HUES64 (cell line): Measurements from ENCODE around the gene SYTL1.

ENCODE experiments used
- H3K27ac ChIP-seq: 2 replicates; pipeline ENCODE4 v1.7.0; 2013; ENCODE audit warnings: low read depth, low read length, inconsistent platforms
- H3K27me3 ChIP-seq: 2 replicates; pipeline ENCODE4 v1.6.1; 2013; ENCODE audit warnings: mild to moderate bottlenecking, low read length; ENCODE audit not compliant: insufficient read depth
- H3K36me3 ChIP-seq: 2 replicates; pipeline ENCODE4 v1.6.1; 2013; ENCODE audit warnings: mild to moderate bottlenecking, low read length; ENCODE audit not compliant: insufficient read depth
- H3K4me1 ChIP-seq: 2 replicates; pipeline ENCODE4 v1.6.1; 2013; ENCODE audit warnings: mild to moderate bottlenecking, low read length, moderate library complexity; ENCODE audit not compliant: insufficient read depth
- H3K4me3 ChIP-seq: 2 replicates; pipeline ENCODE4 v1.5.1; 2013; ENCODE audit warnings: mild to moderate bottlenecking, low read length, moderate library complexity
- H3K9ac ChIP-seq: 2 replicates; pipeline ENCODE4 v1.6.1; 2013; ENCODE audit warnings: mild to moderate bottlenecking, low read depth, low read length
- H3K9me3 ChIP-seq: 2 replicates; pipeline ENCODE4 v1.6.1; 2013; ENCODE audit warnings: low read depth, low read length; ENCODE audit not compliant: insufficient read depth
- WGBS: fragments of 150-250, 120-280 bp; methylation state at CpG from one replicate; pipeline ENCODE4 v1.1.7; 2013; ENCODE audit warnings: missing lambda C conversion rate; 5-methylcytosine and 5-hydroxymethylcytosine counted together

The SYTL1 gene

GRCh38 chr1:27358038-27358927 is 16.5 kb downstream of the SYTL1 start:
- Histone ChIP-seq H3K27me3 (peaks cover 47% of the 10 kb centered on the region), H3K4me3 (no peak overlapping the region), H3K36me3 (no peaks in the 10 kb centered on the region; the same call in 1 of the 2 replicates), H3K27ac (no peak overlapping the region), H3K9ac (no peak overlapping the region), H3K9me3 (no peaks in the 10 kb centered on the region), H3K4me1 (0 out of 2 replicates have a peak, but pooled peaks cover 3% of the 10 kb centered on the region)
- 95% methylated on average over 21 of the region's 21 CpGs for WGBS

- Histone ChIP-seq H3K36me3 (no peaks in the 10 kb centered on the region; the same call in 1 of the 2 replicates), H3K27ac (no peak overlapping the region), H3K27me3 (peaks cover 47% of the 10 kb centered on the region), H3K4me1 (0 out of 2 replicates have a peak, but pooled peaks cover 3% of the 10 kb centered on the region), H3K9me3 (no peaks in the 10 kb centered on the region), H3K4me3 (no peak overlapping the region), H3K9ac (no peak overlapping the region)
- WGBS = 94% methylated on average over 5 of the region's 5 CpGs
Measured at GRCh38 chr1:27358928-27359313, 17.1 kb downstream of the SYTL1 start.

- Histone ChIP-seq H3K9ac (no peak overlapping the region), H3K27me3 (peaks cover 47% of the 10 kb centered on the region), H3K4me3 (peak overlapping the region; percentile 76), H3K9me3 (no peaks in the 10 kb centered on the region), H3K36me3 (no peaks in the 10 kb centered on the region; the same call in 1 of the 2 replicates), H3K27ac (no peak overlapping the region), H3K4me1 (0 out of 2 replicates have a peak, but pooled peaks cover 10% of the 10 kb centered on the region)
- 50% methylated on average over 9 of the region's 9 CpGs for WGBS
Measured at GRCh38 chr1:27359822-27360158, 18.0 kb downstream of the SYTL1 start.

- Histone ChIP-seq H3K4me1 (peaks cover 15% of the 10 kb centered on the region), H3K9ac (peak overlapping the region; percentile 37; the same call in 1 of the 2 replicates), H3K36me3 (no peaks in the 10 kb centered on the region; the same call in 1 of the 2 replicates), H3K9me3 (no peaks in the 10 kb centered on the region), H3K27me3 (peaks cover 47% of the 10 kb centered on the region), H3K4me3 (peak overlapping the region; percentile 76), H3K27ac (no peak overlapping the region)
- WGBS = 2% methylated on average over 68 of the region's 71 CpGs
Measured at GRCh38 chr1:27360159-27361043, 18.6 kb downstream of the SYTL1 start.

GRCh38 chr1:27361044-27361402 is 19.2 kb downstream of the SYTL1 start:
- 33% methylated on average over 21 of the region's 21 CpGs for WGBS
- Histone ChIP-seq H3K9ac (peak overlapping the region; percentile 37; the same call in 1 of the 2 replicates), H3K4me3 (peak overlapping the region; percentile 76), H3K27me3 (peaks cover 47% of the 10 kb centered on the region), H3K9me3 (no peaks in the 10 kb centered on the region), H3K36me3 (no peaks in the 10 kb centered on the region; the same call in 1 of the 2 replicates), H3K27ac (no peak overlapping the region), H3K4me1 (peaks cover 15% of the 10 kb centered on the region)

- WGBS = 88% methylated on average over 8 of the region's 8 CpGs
- Histone ChIP-seq H3K36me3 (no peaks in the 10 kb centered on the region), H3K4me3 (peak overlapping the region; percentile 76; the same call in 1 of the 2 replicates), H3K4me1 (peaks cover 15% of the 10 kb centered on the region), H3K9me3 (no peaks in the 10 kb centered on the region), H3K27me3 (peaks cover 47% of the 10 kb centered on the region), H3K27ac (no peak overlapping the region), H3K9ac (no peak overlapping the region)
Measured at GRCh38 chr1:27361553-27361952, 19.7 kb downstream of the SYTL1 start.

- H3K36me3 ChIP-seq = no peaks in the 10 kb centered on the region
- H3K27ac ChIP-seq = no peak overlapping the region
- 84% methylated on average over 26 of the region's 26 CpGs for WGBS
- H3K4me1 ChIP-seq = peaks cover 22% of the 10 kb centered on the region
- H3K9ac ChIP-seq = no peak overlapping the region
- H3K27me3 ChIP-seq = peaks cover 32% of the 10 kb centered on the region
- no peak overlapping the region for H3K4me3 ChIP-seq
- no peaks in the 10 kb centered on the region for H3K9me3 ChIP-seq
Measured at GRCh38 chr1:27363766-27364695, 22.2 kb downstream of the SYTL1 start.

- Histone ChIP-seq H3K27me3 (peaks cover 24% of the 10 kb centered on the region), H3K4me1 (peaks cover 21% of the 10 kb centered on the region), H3K36me3 (no peaks in the 10 kb centered on the region), H3K9ac (no peak overlapping the region), H3K9me3 (no peaks in the 10 kb centered on the region), H3K4me3 (peak overlapping the region; percentile 6), H3K27ac (no peak overlapping the region)
- 80% methylated on average over 11 of the region's 11 CpGs for WGBS
Measured at GRCh38 chr1:27364696-27365371, 23.0 kb downstream of the SYTL1 start.

GRCh38 chr1:27365372-27366112 is 23.7 kb downstream of the SYTL1 start:
- H3K4me3 ChIP-seq = peak overlapping the region; percentile 84
- no peaks in the 10 kb centered on the region for H3K36me3 ChIP-seq
- H3K27ac ChIP-seq = no peak overlapping the region; the same call in 1 of the 2 replicates
- H3K9me3 ChIP-seq = no peaks in the 10 kb centered on the region
- H3K4me1 ChIP-seq = peaks cover 18% of the 10 kb centered on the region
- peaks cover 18% of the 10 kb centered on the region for H3K27me3 ChIP-seq
- 7% methylated on average over 40 of the region's 40 CpGs for WGBS
- H3K9ac ChIP-seq = 0 out of 2 replicates have a peak overlapping the region, but pooled peaks have one; percentile 63
